ENCODE results near the gene BSN. TPM values are rescaled to one million over a fixed set of nuclear protein-coding genes. Genes with fewer than 3 reads are reported as not detected.

BSN gene
- total and polyA plus RNA-seq, 2 donors, result 0.39 to 0.48 TPM

- peaks cover 7% of the 10 kb centered on the region for H3K36me3 ChIP-seq (ENCODE audit: insufficient read depth)
- no peak overlapping the region for H3K27ac ChIP-seq (ENCODE audit: low read depth)
- H3K4me1 ChIP-seq (ENCODE audit: insufficient read depth), result peaks cover 1% of the 10 kb centered on the region
- no peak overlapping the region for H3K4me3 ChIP-seq (ENCODE audit: low read depth, low read length)
- 91% methylated on average over 8 of the region's 8 CpGs for WGBS
- DNase-seq (ENCODE audit: extremely low spot score), result no peak
These were observed 23.6 kb upstream of the BSN start for GRCh38 chr3:49530701-49531100.

GRCh38 chr3:49531218-49531617 lies 23.1 kb upstream of the BSN start:
- H3K4me3 ChIP-seq (ENCODE audit: low read depth, low read length), result no peak overlapping the region
- no peak for DNase-seq (ENCODE audit: extremely low spot score)
- H3K36me3 ChIP-seq (ENCODE audit: insufficient read depth), result peaks cover 7% of the 10 kb centered on the region
- no peak overlapping the region for H3K27ac ChIP-seq (ENCODE audit: low read depth)
- 88% methylated on average over 10 of the region's 10 CpGs for WGBS
- H3K4me1 ChIP-seq (ENCODE audit: insufficient read depth), result peaks cover 1% of the 10 kb centered on the region

GRCh38 chr3:49531715-49532114 lies 22.6 kb upstream of the BSN start:
- no peak for DNase-seq (ENCODE audit: extremely low spot score)
- Histone ChIP-seq H3K4me1 (ENCODE audit: insufficient read depth) (peaks cover 1% of the 10 kb centered on the region), H3K36me3 (ENCODE audit: insufficient read depth) (peaks cover 7% of the 10 kb centered on the region), H3K4me3 (ENCODE audit: low read depth, low read length) (no peak overlapping the region), H3K27ac (ENCODE audit: low read depth) (no peak overlapping the region)
- 95% methylated on average over 16 of the region's 16 CpGs for WGBS

GRCh38 chr3:49533031-49533430 lies 21.2 kb upstream of the BSN start:
- no peak for DNase-seq (ENCODE audit: extremely low spot score)
- no peak overlapping the region for H3K4me3 ChIP-seq (ENCODE audit: low read depth, low read length)
- peaks cover 1% of the 10 kb centered on the region for H3K4me1 ChIP-seq (ENCODE audit: insufficient read depth)
- no peak overlapping the region for H3K27ac ChIP-seq (ENCODE audit: low read depth)
- 95% methylated on average over 13 of the region's 13 CpGs for WGBS
- H3K36me3 ChIP-seq (ENCODE audit: insufficient read depth), result peaks cover 7% of the 10 kb centered on the region

GRCh38 chr3:49533786-49534519 lies 20.3 kb upstream of the BSN start:
- Histone ChIP-seq H3K36me3 (ENCODE audit: insufficient read depth) (peaks cover 7% of the 10 kb centered on the region), H3K4me1 (ENCODE audit: insufficient read depth) (peaks cover 1% of the 10 kb centered on the region), H3K4me3 (ENCODE audit: low read depth, low read length) (no peak overlapping the region), H3K27ac (ENCODE audit: low read depth) (no peak overlapping the region)
- 85% methylated on average over 9 of the region's 9 CpGs for WGBS
- DNase-seq (ENCODE audit: extremely low spot score), result no peak

- Histone ChIP-seq H3K4me1 (ENCODE audit: insufficient read depth) (no peaks in the 10 kb centered on the region), H3K4me3 (ENCODE audit: low read depth, low read length) (no peak overlapping the region), H3K36me3 (ENCODE audit: insufficient read depth) (peaks cover 7% of the 10 kb centered on the region), H3K27ac (ENCODE audit: low read depth) (no peak overlapping the region)
- 77% methylated on average over 14 of the region's 14 CpGs for WGBS
- DNase-seq (ENCODE audit: extremely low spot score), result no peak
These were observed 19.5 kb upstream of the BSN start for GRCh38 chr3:49534581-49535441.

GRCh38 chr3:49535971-49536874 lies 18.1 kb upstream of the BSN start:
- Histone ChIP-seq H3K4me3 (ENCODE audit: low read depth, low read length) (no peak overlapping the region), H3K27ac (ENCODE audit: low read depth) (no peak overlapping the region), H3K4me1 (ENCODE audit: insufficient read depth) (no peaks in the 10 kb centered on the region), H3K36me3 (ENCODE audit: insufficient read depth) (peaks cover 7% of the 10 kb centered on the region)
- no peak for DNase-seq (ENCODE audit: extremely low spot score)
- WGBS, result 59% methylated on average over 7 of the region's 7 CpGs

GRCh38 chr3:49536875-49537533 lies 17.3 kb upstream of the BSN start:
- Histone ChIP-seq H3K27ac (ENCODE audit: low read depth) (no peak overlapping the region), H3K36me3 (ENCODE audit: insufficient read depth) (peaks cover 7% of the 10 kb centered on the region), H3K4me1 (ENCODE audit: insufficient read depth) (no peaks in the 10 kb centered on the region), H3K4me3 (ENCODE audit: low read depth, low read length) (no peak overlapping the region)
- WGBS, result 87% methylated on average over 16 of the region's 16 CpGs
- no peak for DNase-seq (ENCODE audit: extremely low spot score)

- peak; percentile 81 for DNase-seq (ENCODE audit: extremely low spot score)
- under 1% methylated on average over 63 of the region's 63 CpGs for WGBS
- H3K27ac ChIP-seq (ENCODE audit: low read depth), result peak overlapping the region; percentile 26
- no peaks in the 10 kb centered on the region for H3K36me3 ChIP-seq (ENCODE audit: insufficient read depth)
- H3K4me1 ChIP-seq (ENCODE audit: insufficient read depth), result no peaks in the 10 kb centered on the region
- peak overlapping the region; percentile 30 for H3K4me3 ChIP-seq (ENCODE audit: low read depth, low read length)
These were observed 14.4 kb upstream of the BSN start for GRCh38 chr3:49539659-49540560.

- Histone ChIP-seq H3K36me3 (ENCODE audit: insufficient read depth) (no peaks in the 10 kb centered on the region), H3K4me1 (ENCODE audit: insufficient read depth) (no peaks in the 10 kb centered on the region), H3K4me3 (ENCODE audit: low read depth, low read length) (no peak overlapping the region), H3K27ac (ENCODE audit: low read depth) (no peak overlapping the region)
- no peak for DNase-seq (ENCODE audit: extremely low spot score)
These were observed 2.2 kb upstream of the BSN start for GRCh38 chr3:49552087-49552486.

- Histone ChIP-seq H3K36me3 (ENCODE audit: insufficient read depth) (no peaks in the 10 kb centered on the region), H3K4me3 (ENCODE audit: low read depth, low read length) (no peak overlapping the region), H3K27ac (ENCODE audit: low read depth) (no peak overlapping the region), H3K4me1 (ENCODE audit: insufficient read depth) (no peaks in the 10 kb centered on the region)
- WGBS, result 45% methylated on average over 8 of the region's 8 CpGs
- no peak for DNase-seq (ENCODE audit: extremely low spot score)
These were observed 969 bp upstream of the BSN start for GRCh38 chr3:49553324-49553691.

- Histone ChIP-seq H3K4me3 (ENCODE audit: low read depth, low read length) (peak overlapping the region; percentile 73), H3K27ac (ENCODE audit: low read depth) (no peak overlapping the region), H3K4me1 (ENCODE audit: insufficient read depth) (no peaks in the 10 kb centered on the region), H3K36me3 (ENCODE audit: insufficient read depth) (no peaks in the 10 kb centered on the region)
- no peak for DNase-seq (ENCODE audit: extremely low spot score)
- WGBS, result 1% methylated on average over 66 of the region's 66 CpGs
These were observed 472 bp downstream of the BSN start for GRCh38 chr3:49554633-49555265.

All from urinary bladder (tissue), 4 donors.